GM12878 (cell line): ENCODE results near the gene ZBTB4. TPM values are rescaled to one million over a fixed set of nuclear protein-coding genes. Genes with fewer than 3 reads are reported as not detected.

ENCODE experiments used
- CBFB ChIP-seq: IDR thresholded peaks from 2 replicates; pipeline ENCODE4 v1.6.1; 2016; ENCODE audit warnings: antibody characterized with exemption, low read depth
- CEBPB ChIP-seq, 2 experiments: fragments of 150-350 bp in 1 of 2; IDR thresholded peaks; 2 replicates each; pipeline ENCODE4 v1.6.1; 2012 to 2014; ENCODE audit warnings: low read depth in 2 of 2, low read length in 2 of 2, borderline replicate concordance in 1 of 2, inconsistent platforms in 1 of 2
- CREM ChIP-seq: IDR thresholded peaks from 2 replicates; pipeline ENCODE4 v1.6.1; 2014; ENCODE audit warnings: antibody characterized with exemption, low read depth
- ESRRA ChIP-seq: IDR thresholded peaks from 2 replicates; pipeline ENCODE4 v1.6.1; 2012; ENCODE audit warnings: mild to moderate bottlenecking, low read length, improper control_type of control experiment
- IRF4 ChIP-seq: IDR thresholded peaks from 2 replicates; pipeline ENCODE4 v1.6.1; 2011; ENCODE audit warnings: low read depth, low read length
- LARP7 ChIP-seq: fragments of 450-650 bp; IDR thresholded peaks from 2 replicates; pipeline ENCODE4 v1.6.1; 2017; ENCODE audit warnings: mild to moderate bottlenecking
- PAX8 ChIP-seq: fragments of 450-650 bp; IDR thresholded peaks from 2 replicates; pipeline ENCODE4 v1.6.1; 2017; ENCODE audit warnings: mild to moderate bottlenecking, moderate library complexity
- POLR2AphosphoS2 ChIP-seq: IDR thresholded peaks from 2 replicates; pipeline ENCODE4 v1.6.1; 2011; ENCODE audit warnings: low read depth, mild to moderate bottlenecking, low read length, improper control_type of control experiment, moderate library complexity
- RAD21 ChIP-seq: IDR thresholded peaks from 2 replicates; pipeline ENCODE4 v1.6.1; 2011; ENCODE audit warnings: mild to moderate bottlenecking, low read depth, low read length, moderate library complexity; ENCODE audit not compliant: insufficient read depth
- RAD51 ChIP-seq: fragments of 450-650 bp; IDR thresholded peaks from 2 replicates; pipeline ENCODE4 v1.6.1; 2016; ENCODE audit warnings: moderate library complexity, mild to moderate bottlenecking, inconsistent platforms
- SMC3 ChIP-seq: IDR thresholded peaks from 2 replicates; pipeline ENCODE4 v1.6.1; 2011; ENCODE audit warnings: low read length, improper control_type of control experiment, borderline replicate concordance
- STAT3 ChIP-seq: IDR thresholded peaks from 2 replicates; pipeline ENCODE4 v1.6.1; 2011; ENCODE audit warnings: low read depth, low read length, improper control_type of control experiment
- SUPT20H ChIP-seq: IDR thresholded peaks from 2 replicates; pipeline ENCODE4 v1.6.1; 2011; ENCODE audit warnings: low read depth, mild to moderate bottlenecking, low read length, moderate library complexity, borderline replicate concordance; ENCODE audit not compliant: control insufficient read depth
- polyA plus RNA-seq, 11 experiments: library from polyadenylated mRNA; depleted of rRNA in 4 of 11; unstranded in 6 of 11; stranded (reverse) in 5 of 11; fragments of >200 nt; fragmentation: Nextera tagmentation in 4 of 11; fragmentation: Illumina TruSeq in 1 of 11; extraction: Ambion mirVana in 4 of 11; extraction: Trizol in 1 of 11; gene quantifications; 1 replicate in 1 of 11; 2 replicates in 10 of 11; pipeline versions ENCODE4 v1.2.1 to v1.2.3, GENCODE V29; 2011 to 2016; ENCODE audit warnings: inconsistent platforms in 2 of 11, missing spikeins in 2 of 11, low read depth in 1 of 11
- total RNA-seq, 4 experiments: library from RNA; depleted of rRNA in 3 of 4; stranded (reverse); fragments of >200 nt in 3 of 4; fragmentation: Illumina TruSeq in 1 of 4; extraction: Trizol in 1 of 4; gene quantifications; 2 replicates each; pipeline versions ENCODE4 v1.2.1 to v1.2.3, GENCODE V29; 2013 to 2021
- TF ChIP-seq, protein P1 (sequence below): fragments of 450-650 bp; IDR thresholded peaks from 2 replicates; pipeline ENCODE4 v1.6.1; 2017; ENCODE audit warnings: mild to moderate bottlenecking, low read depth, inconsistent platforms; ENCODE audit not compliant: poor library complexity, severe bottlenecking
- TF ChIP-seq, protein P2 (sequence below): IDR thresholded peaks from 2 replicates; pipeline ENCODE4 v1.6.1; 2012; ENCODE audit warnings: low read length, inconsistent platforms
- TF ChIP-seq, protein P3 (sequence below): fragments of 150-350 bp; IDR thresholded peaks from 2 replicates; pipeline ENCODE4 v1.6.1; 2014; ENCODE audit warnings: mild to moderate bottlenecking, low read depth, low read length
- TF ChIP-seq, protein P4 (sequence below): fragments of 450-650 bp; IDR thresholded peaks from 2 replicates; pipeline ENCODE4 v1.6.1; 2014; ENCODE audit warnings: mild to moderate bottlenecking
- TF ChIP-seq, protein P5 (sequence below): fragments of 450-650 bp; IDR thresholded peaks from 2 replicates; pipeline ENCODE4 v1.6.1; 2016; ENCODE audit warnings: mild to moderate bottlenecking, moderate library complexity, borderline replicate concordance
- TF ChIP-seq, protein P6 (sequence below): fragments of 450-650 bp; IDR thresholded peaks from 2 replicates; pipeline ENCODE4 v1.6.1; 2016; ENCODE audit warnings: mild to moderate bottlenecking

The ZBTB4 gene
- total and polyA plus RNA-seq, 10 of the 15 experiments (the other 5 are each of a cell fraction or from before 2014, with no cell fraction given): 2.0 to 14.9 (median 6.9) TPM

DNA sequence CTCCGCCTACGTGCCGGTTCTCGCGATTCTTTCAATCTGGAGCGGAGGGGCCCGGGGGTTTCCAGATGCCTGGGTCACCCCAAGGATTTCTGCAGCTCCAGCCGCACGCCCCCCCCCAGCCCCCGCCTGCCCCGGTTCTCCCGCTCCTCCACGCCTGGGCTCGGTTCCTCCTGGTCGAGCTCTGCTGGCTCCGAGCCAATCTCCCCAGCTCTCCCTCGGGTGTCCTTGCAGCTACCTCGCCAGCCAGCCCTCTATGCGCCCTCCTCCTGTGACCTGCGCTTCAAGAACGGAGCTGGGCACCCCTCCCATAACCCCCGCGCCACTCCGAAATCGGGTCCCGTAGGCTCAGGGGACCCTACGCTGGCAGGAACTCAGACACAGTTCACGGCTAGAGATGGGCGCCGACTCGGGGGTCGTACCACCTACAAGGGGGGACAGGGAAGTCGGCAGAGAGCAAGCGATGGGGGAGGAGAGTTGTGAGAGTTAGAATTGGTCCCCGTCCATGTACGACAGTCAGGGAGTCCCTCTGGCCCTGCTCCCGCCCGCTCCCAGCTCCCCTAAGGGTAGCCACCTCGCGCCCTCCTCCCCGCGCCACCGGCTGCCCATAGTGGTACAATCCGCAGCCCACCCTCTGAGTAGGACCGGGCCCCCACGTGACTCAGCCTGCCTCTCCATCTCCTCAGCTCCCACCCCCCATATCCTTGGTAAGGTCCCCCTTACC, 39.2 kb downstream of the ZBTB4 start (continued):
- TF ChIP-seq, protein P1, sequence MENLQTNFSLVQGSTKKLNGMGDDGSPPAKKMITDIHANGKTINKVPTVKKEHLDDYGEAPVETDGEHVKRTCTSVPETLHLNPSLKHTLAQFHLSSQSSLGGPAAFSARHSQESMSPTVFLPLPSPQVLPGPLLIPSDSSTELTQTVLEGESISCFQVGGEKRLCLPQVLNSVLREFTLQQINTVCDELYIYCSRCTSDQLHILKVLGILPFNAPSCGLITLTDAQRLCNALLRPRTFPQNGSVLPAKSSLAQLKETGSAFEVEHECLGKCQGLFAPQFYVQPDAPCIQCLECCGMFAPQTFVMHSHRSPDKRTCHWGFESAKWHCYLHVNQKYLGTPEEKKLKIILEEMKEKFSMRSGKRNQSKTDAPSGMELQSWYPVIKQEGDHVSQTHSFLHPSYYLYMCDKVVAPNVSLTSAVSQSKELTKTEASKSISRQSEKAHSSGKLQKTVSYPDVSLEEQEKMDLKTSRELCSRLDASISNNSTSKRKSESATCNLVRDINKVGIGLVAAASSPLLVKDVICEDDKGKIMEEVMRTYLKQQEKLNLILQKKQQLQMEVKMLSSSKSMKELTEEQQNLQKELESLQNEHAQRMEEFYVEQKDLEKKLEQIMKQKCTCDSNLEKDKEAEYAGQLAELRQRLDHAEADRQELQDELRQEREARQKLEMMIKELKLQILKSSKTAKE: no peak
- no peak for TF ChIP-seq SMC3
- TF ChIP-seq, protein P2, sequence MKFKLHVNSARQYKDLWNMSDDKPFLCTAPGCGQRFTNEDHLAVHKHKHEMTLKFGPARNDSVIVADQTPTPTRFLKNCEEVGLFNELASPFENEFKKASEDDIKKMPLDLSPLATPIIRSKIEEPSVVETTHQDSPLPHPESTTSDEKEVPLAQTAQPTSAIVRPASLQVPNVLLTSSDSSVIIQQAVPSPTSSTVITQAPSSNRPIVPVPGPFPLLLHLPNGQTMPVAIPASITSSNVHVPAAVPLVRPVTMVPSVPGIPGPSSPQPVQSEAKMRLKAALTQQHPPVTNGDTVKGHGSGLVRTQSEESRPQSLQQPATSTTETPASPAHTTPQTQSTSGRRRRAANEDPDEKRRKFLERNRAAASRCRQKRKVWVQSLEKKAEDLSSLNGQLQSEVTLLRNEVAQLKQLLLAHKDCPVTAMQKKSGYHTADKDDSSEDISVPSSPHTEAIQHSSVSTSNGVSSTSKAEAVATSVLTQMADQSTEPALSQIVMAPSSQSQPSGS: no peak
- TF ChIP-seq RAD21: no peak
- peak; percentile 33 for TF ChIP-seq CREM
- no peak for TF ChIP-seq POLR2AphosphoS2
- TF ChIP-seq CBFB: no peak
- TF ChIP-seq, protein P3, sequence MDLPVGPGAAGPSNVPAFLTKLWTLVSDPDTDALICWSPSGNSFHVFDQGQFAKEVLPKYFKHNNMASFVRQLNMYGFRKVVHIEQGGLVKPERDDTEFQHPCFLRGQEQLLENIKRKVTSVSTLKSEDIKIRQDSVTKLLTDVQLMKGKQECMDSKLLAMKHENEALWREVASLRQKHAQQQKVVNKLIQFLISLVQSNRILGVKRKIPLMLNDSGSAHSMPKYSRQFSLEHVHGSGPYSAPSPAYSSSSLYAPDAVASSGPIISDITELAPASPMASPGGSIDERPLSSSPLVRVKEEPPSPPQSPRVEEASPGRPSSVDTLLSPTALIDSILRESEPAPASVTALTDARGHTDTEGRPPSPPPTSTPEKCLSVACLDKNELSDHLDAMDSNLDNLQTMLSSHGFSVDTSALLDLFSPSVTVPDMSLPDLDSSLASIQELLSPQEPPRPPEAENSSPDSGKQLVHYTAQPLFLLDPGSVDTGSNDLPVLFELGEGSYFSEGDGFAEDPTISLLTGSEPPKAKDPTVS: no peak
- TF ChIP-seq PAX8: no peak
- TF ChIP-seq, protein P4, sequence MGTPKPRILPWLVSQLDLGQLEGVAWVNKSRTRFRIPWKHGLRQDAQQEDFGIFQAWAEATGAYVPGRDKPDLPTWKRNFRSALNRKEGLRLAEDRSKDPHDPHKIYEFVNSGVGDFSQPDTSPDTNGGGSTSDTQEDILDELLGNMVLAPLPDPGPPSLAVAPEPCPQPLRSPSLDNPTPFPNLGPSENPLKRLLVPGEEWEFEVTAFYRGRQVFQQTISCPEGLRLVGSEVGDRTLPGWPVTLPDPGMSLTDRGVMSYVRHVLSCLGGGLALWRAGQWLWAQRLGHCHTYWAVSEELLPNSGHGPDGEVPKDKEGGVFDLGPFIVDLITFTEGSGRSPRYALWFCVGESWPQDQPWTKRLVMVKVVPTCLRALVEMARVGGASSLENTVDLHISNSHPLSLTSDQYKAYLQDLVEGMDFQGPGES: no peak
- TF ChIP-seq, protein P5, sequence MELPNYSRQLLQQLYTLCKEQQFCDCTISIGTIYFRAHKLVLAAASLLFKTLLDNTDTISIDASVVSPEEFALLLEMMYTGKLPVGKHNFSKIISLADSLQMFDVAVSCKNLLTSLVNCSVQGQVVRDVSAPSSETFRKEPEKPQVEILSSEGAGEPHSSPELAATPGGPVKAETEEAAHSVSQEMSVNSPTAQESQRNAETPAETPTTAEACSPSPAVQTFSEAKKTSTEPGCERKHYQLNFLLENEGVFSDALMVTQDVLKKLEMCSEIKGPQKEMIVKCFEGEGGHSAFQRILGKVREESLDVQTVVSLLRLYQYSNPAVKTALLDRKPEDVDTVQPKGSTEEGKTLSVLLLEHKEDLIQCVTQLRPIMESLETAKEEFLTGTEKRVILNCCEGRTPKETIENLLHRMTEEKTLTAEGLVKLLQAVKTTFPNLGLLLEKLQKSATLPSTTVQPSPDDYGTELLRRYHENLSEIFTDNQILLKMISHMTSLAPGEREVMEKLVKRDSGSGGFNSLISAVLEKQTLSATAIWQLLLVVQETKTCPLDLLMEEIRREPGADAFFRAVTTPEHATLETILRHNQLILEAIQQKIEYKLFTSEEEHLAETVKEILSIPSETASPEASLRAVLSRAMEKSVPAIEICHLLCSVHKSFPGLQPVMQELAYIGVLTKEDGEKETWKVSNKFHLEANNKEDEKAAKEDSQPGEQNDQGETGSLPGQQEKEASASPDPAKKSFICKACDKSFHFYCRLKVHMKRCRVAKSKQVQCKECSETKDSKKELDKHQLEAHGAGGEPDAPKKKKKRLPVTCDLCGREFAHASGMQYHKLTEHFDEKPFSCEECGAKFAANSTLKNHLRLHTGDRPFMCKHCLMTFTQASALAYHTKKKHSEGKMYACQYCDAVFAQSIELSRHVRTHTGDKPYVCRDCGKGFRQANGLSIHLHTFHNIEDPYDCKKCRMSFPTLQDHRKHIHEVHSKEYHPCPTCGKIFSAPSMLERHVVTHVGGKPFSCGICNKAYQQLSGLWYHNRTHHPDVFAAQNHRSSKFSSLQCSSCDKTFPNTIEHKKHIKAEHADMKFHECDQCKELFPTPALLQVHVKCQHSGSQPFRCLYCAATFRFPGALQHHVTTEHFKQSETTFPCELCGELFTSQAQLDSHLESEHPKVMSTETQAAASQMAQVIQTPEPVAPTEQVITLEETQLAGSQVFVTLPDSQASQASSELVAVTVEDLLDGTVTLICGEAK: no peak
- no peak for TF ChIP-seq LARP7
- no peak for TF ChIP-seq CEBPB (IDR thresholded peaks at IDR 0.05; ENCODE audit: borderline replicate concordance in 1 of 2, low read depth in 2 of 2, low read length in 2 of 2)
- peak; percentile 75 for TF ChIP-seq RAD51
- no peak for TF ChIP-seq IRF4
- TF ChIP-seq, protein P6, sequence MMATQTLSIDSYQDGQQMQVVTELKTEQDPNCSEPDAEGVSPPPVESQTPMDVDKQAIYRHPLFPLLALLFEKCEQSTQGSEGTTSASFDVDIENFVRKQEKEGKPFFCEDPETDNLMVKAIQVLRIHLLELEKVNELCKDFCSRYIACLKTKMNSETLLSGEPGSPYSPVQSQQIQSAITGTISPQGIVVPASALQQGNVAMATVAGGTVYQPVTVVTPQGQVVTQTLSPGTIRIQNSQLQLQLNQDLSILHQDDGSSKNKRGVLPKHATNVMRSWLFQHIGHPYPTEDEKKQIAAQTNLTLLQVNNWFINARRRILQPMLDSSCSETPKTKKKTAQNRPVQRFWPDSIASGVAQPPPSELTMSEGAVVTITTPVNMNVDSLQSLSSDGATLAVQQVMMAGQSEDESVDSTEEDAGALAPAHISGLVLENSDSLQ: no peak
- no peak for TF ChIP-seq ESRRA
- no peak for TF ChIP-seq STAT3
- TF ChIP-seq SUPT20H: no peak
